IPS-18c (cell line): ENCODE results near the gene NPM1.
"Not testable (repeated sequence)": the region's sequence is repeated elsewhere in the genome, so short reads cannot be mapped to it uniquely, and the experiment has no call there.

Source experiments
- H3K4me3 ChIP-seq: 2 replicates; pipeline ENCODE4 v1.7.0; 2013; ENCODE audit warnings: low read depth, mild to moderate bottlenecking, low read length, moderate library complexity; ENCODE audit not compliant: insufficient read depth
- H3K9me3 ChIP-seq: one replicate; pipeline ENCODE4 v1.6.1; 2013; ENCODE audit warnings: mild to moderate bottlenecking, low read length, moderate library complexity; ENCODE audit not compliant: control insufficient read depth, insufficient read depth

The NPM1 gene

DNA sequence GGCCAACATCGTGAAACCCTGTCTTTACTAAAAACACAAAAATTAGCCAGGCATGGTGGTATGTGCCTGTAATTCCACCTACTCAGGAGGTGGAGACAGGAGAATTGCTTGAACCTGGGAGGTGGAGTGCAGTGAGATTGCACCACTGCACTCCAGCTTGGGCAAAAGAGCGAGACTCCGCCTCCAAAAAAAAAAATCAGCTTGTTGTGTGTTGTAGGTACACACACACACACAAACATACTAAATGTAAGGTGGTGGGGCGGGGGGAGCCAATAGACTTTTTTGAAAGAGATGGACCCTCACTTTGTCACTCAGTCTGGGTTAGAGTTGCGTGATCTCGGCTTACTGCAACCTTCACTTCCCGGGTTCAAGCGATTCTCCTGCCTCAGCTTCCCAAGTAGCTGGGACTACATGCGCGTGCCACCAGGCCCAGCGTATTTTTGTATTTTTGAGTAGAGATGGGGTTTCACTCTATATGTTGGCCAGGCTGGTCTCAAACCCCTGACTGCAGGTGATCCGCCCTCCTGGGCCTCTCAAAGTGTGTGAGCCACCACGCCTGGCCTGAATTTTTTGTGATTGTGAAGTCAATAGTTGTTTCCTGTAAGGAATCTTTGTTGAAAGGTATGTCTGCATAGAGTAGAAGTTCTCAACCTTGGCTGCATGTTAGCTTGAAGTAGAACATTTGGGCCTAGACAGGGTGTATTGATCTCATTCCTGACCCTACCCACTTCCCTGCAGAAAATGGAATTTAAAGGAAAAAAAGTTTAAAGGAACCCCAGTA lies 13.7 kb downstream of the NPM1 start:
- no peak overlapping the region for H3K4me3 ChIP-seq
- H3K9me3 ChIP-seq: no peaks in the 10 kb centered on the region

DNA sequence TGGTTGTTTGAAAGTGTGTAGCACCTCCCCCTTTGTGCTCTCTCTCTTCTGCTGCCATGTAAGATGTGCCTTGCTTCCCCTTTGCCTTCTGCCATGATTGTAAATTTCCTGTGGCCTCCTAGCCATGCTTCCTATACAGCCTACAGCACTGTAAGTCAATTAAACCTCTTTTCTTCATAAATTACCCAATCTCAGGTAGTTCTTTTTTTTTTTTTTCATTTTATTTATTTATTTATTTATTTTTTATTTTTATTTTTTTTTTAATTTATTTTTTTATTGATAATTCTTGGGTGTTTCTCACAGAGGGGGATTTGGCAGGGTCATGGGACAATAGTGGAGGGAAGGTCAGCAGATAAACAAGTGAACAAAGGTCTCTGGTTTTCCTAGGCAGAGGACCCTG lies 15.1 kb downstream of the NPM1 start:
- not testable (repeated sequence) for H3K9me3 ChIP-seq, H3K4me3 ChIP-seq

- no peak overlapping the region for H3K4me3 ChIP-seq
- H3K9me3 ChIP-seq: no peaks in the 10 kb centered on the region
Observed at GRCh38 chr5:171405615-171406014, 18.0 kb downstream of the NPM1 start.

DNA sequence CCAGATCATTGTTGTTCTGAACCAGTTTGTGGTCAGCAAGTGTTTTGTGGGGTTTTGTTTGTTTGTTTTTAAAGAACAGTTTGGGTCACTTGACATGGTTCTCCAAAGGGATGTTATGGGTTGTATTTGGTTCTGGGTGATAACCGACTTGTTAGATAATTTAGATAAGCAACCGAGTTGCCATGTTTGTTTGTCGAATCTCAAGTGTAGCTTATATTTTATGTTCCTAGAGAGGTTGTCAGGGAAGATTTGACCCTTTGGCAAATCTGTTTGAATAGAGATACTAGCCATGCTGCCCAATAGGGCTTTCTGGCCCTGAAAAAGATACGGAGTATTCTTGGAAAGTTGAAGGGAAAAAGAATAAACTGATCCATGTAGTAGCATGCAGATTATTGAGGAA lies 19.6 kb downstream of the NPM1 start:
- Histone ChIP-seq H3K9me3 (no peaks in the 10 kb centered on the region), H3K4me3 (no peak overlapping the region)

DNA sequence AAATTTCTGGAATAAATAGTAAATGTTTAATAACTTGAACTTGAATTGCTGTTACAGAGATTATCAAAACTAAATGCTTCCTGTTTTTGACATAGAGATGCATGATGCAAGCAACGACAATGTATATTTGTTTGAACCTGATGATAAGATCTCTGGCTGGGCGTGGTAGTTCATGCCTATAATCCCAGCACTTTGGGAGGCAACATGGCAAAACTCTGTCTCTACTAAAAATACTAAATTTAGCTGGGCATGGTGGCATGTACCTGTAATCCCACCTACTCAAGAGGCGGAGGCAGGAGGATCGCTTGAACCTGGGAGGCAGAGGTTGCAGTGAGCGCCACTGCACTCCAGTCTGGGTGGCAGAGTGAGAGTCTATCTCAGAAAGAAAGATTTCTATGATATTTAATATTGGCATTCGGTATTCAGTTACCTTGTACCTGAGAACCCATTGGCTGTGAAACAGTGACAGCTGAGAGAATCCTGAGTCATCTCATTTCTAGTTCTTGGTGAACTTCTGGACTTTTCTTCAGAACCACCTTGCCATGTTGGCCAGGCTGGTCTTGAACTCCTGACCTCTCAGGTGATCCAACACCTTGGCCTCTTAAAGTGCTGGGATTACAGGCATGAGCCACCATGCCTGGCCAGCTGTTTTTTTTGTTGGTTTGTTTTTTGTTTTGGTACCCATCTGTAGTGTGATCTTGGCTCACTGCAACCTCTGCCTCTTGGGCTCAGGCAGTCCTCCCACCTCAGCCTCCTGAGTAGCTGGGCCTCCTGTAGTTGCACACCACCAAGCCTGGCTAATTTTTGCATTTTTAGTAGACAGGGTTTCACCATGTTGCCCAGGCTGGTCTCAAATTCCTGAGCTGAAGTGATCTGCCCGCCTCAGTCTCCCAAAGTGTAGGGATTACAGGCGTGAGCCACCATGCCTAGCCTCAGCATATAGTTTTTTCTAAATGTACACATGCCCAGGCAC lies 21.8 kb downstream of the NPM1 start:
- Histone ChIP-seq H3K9me3 (no peaks in the 10 kb centered on the region), H3K4me3 (no peak overlapping the region)

DNA sequence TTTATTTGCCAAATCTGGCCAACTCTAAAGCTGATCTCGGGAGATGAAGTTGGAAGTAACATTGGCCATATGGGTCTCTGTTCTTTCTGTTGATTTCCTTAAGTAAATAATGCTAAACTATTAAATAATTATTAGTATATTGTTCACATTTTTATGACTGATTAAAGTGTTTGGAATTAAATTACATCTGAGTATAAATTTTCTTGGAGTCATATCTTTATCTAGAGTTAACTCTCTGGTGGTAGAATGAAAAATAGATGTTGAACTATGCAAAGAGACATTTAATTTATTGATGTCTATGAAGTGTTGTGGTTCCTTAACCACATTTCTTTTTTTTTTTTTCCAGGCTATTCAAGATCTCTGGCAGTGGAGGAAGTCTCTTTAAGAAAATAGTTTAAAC lies 22.5 kb downstream of the NPM1 start:
- H3K4me3 ChIP-seq: no peak overlapping the region
- H3K9me3 ChIP-seq: no peaks in the 10 kb centered on the region

DNA sequence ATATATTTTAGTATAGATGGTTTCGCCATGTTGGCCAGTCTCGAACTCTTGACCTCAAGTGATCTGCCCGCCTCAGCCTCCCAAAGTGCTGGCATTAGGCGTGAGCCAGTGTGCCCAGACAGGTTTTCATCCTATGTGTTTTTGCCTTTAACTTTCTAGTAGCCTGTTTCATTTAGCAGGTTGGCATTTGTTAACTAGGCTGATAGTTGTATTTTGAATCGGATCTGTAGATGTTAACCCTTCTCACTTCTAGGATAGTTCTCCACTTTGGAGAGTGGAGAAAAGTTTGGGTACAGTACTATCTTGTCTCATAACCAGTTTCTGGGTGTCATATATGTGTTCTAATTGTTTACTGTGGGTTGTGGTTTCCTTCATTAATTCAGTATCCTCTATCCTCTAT lies 24.5 kb downstream of the NPM1 start:
- Histone ChIP-seq H3K4me3 (no peak overlapping the region), H3K9me3 (no peaks in the 10 kb centered on the region)

- Histone ChIP-seq H3K4me3 (no peak overlapping the region), H3K9me3 (no peaks in the 10 kb centered on the region)
Observed at GRCh38 chr5:171413153-171413910, 25.7 kb downstream of the NPM1 start.

- H3K4me3 ChIP-seq, H3K9me3 ChIP-seq: not testable (repeated sequence)
Observed at GRCh38 chr5:171413993-171414392, 26.3 kb downstream of the NPM1 start.

DNA sequence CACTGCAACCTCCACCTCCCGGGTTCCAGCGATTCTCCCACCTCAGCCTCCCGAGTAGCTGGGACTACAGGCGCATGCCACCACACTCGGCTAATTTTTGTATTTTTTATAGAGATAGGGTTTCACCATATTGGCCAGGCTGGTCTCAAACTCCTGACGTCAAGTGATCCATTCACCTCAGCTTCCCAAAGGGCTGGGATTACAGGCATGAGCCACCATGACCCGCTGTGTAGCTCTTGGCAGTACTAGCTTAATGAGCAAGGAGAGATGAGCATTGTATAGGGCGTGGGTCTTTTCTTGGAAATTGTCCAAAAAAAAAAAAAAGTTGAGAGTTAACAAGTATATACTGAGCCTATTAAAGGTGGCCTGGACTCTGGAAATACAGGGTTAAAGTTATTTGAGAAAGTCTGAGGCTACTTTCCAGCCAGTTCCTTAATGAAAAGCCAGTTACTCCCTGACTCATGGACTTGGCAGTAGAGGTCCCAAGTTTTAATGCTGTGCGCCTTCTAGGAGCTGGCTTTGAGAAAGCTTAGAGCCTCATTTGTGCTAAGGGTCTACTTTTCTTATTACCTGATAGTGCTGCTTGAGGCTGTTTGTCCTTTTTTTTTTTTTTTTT lies 27.6 kb downstream of the NPM1 start:
- Histone ChIP-seq H3K9me3 (no peaks in the 10 kb centered on the region), H3K4me3 (no peak overlapping the region)

DNA sequence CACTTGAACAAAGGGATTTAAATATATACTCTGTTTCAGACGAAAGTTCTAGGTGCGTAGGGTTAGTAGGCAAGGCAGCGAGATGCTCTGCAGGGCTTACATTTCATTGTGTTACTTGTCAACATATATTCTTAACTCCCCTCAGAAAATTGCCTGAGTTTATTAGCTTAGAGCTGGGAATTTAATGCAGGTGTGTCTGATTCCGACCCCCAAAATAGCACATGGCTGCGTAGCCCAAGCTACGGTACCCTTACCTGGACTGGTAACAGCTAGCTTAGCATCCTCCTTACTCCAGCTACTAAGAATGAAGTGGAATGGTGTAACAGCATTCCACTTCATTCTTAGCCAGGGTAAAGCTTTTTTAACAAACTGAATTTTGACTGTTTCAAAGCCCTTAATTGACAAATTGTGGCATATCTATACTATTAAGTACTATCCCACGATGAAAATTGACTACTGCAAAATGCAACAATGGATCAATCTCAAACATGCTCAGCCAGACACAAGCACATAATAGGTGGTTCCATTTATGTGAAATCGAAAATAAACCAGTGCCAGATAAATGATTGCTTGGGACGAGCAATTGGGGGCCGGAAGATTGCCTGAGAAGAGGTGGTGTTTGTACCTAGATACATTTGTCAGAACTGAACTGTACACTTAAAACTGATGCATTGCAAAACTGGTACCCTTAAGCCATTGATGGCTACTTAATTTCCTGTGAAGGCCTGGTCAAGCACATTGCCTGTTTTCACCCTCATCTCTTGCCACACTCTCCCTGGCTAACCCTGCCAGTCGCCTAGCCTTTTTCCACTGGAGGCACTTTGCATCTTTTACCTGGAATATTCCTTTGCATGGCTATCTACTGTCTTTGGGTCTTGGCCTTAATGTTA lies 28.8 kb downstream of the NPM1 start:
- Histone ChIP-seq H3K4me3 (no peak overlapping the region), H3K9me3 (no peaks in the 10 kb centered on the region)

GRCh38 chr5:171418316-171418981 lies 30.8 kb downstream of the NPM1 start:
- no peaks in the 10 kb centered on the region for H3K9me3 ChIP-seq
- H3K4me3 ChIP-seq: peak overlapping the region; percentile 62

- Histone ChIP-seq H3K4me3 (peak within 1 kb of the TSS; percentile 62), H3K9me3 (no peaks in the 10 kb centered on the region)
Observed at GRCh38 chr5:171418982-171419687, 31.5 kb downstream of the NPM1 start, which contains the start of gene FGF18. Gene FGF18 (plus strand): TSS chr5:171419647. CDS start chr5:171420200, 553 bp downstream.

- no peaks in the 10 kb centered on the region for H3K9me3 ChIP-seq
- H3K4me3 ChIP-seq: peak overlapping the region; percentile 62
Observed at GRCh38 chr5:171419688-171420430, 32.2 kb downstream of the NPM1 start.
